B cell (primary cell): Measurements from ENCODE around the gene RGS19.

ENCODE experiments used
- CTCF ChIP-seq: fragments of 200-600 bp; IDR thresholded peaks from one replicate; pipeline ENCODE4 v1.8.0; 2022; ENCODE audit warnings: antibody characterized with exemption, mild to moderate bottlenecking
- EZH2 ChIP-seq: IDR thresholded peaks from 2 replicates; pipeline ENCODE4 v1.6.1; 2012; ENCODE audit warnings: borderline replicate concordance, low read depth, mild to moderate bottlenecking, moderate library complexity, low read length; ENCODE audit not compliant: insufficient read depth, poor library complexity, severe bottlenecking

DNA sequence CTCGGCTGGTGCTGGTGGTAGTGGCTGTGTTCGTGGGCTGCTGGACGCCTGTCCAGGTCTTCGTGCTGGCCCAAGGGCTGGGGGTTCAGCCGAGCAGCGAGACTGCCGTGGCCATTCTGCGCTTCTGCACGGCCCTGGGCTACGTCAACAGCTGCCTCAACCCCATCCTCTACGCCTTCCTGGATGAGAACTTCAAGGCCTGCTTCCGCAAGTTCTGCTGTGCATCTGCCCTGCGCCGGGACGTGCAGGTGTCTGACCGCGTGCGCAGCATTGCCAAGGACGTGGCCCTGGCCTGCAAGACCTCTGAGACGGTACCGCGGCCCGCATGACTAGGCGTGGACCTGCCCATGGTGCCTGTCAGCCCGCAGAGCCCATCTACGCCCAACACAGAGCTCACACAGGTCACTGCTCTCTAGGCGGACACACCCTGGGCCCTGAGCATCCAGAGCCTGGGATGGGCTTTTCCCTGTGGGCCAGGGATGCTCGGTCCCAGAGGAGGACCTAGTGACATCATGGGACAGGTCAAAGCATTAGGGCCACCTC, 19.2 kb upstream of the RGS19 start:
- TF ChIP-seq CTCF (no peak), EZH2 (no peak)
